Endodermal cell (in vitro differentiated cells): ENCODE results near the gene DCLRE1B. TPM values are rescaled to one million over a fixed set of nuclear protein-coding genes. Genes with fewer than 3 reads are reported as not detected.

Experiments
- DNase-seq: peaks from one replicate; pipeline ENCODE4 v3.0.0-alpha.2; 2017
- H3K27ac ChIP-seq: 2 replicates; pipeline ENCODE4 v1.5.1; 2013; ENCODE audit warnings: mild to moderate bottlenecking, low read depth, low read length, moderate library complexity
- H3K27me3 ChIP-seq: 2 replicates; pipeline ENCODE4 v1.6.1; 2013; ENCODE audit warnings: mild to moderate bottlenecking, low read length, moderate library complexity; ENCODE audit not compliant: insufficient read depth, control insufficient read depth, poor library complexity, severe bottlenecking
- H3K36me3 ChIP-seq: 2 replicates; pipeline ENCODE4 v1.7.0; 2013; ENCODE audit warnings: mild to moderate bottlenecking, low read length, moderate library complexity; ENCODE audit not compliant: control insufficient read depth, insufficient read depth
- H3K4me1 ChIP-seq: one replicate; pipeline ENCODE4 v1.7.0; 2013; ENCODE audit warnings: low read length; ENCODE audit not compliant: control insufficient read depth, insufficient read depth
- H3K4me3 ChIP-seq: 2 replicates; pipeline ENCODE4 v1.5.1; 2013; ENCODE audit warnings: mild to moderate bottlenecking, low read length, moderate library complexity
- H3K9ac ChIP-seq: 2 replicates; pipeline ENCODE4 v1.6.1; 2013; ENCODE audit warnings: mild to moderate bottlenecking, low read length, moderate library complexity; ENCODE audit not compliant: poor library complexity, severe bottlenecking; ENCODE audit errors: extremely low read depth
- H3K9me3 ChIP-seq: 2 replicates; pipeline ENCODE4 v1.6.1; 2013; ENCODE audit warnings: mild to moderate bottlenecking, low read length, moderate library complexity; ENCODE audit not compliant: control insufficient read depth
- H3K27ac Mint-ChIP-seq: 2 replicates; pipeline ENCODE4 v1.8.0; 2020; ENCODE audit warnings: mixed read lengths
- H3K27me3 Mint-ChIP-seq: 2 replicates; pipeline ENCODE4 v1.8.0; 2021; ENCODE audit warnings: mild to moderate bottlenecking, mixed read lengths; ENCODE audit not compliant: insufficient read depth
- H3K36me3 Mint-ChIP-seq: 2 replicates; pipeline ENCODE4 v1.8.0; 2020; ENCODE audit warnings: low read depth, mixed read lengths
- H3K4me1 Mint-ChIP-seq: 2 replicates; pipeline ENCODE4 v1.8.0; 2020; ENCODE audit warnings: mixed read lengths
- H3K4me3 Mint-ChIP-seq: 2 replicates; pipeline ENCODE4 v1.8.0; 2020; ENCODE audit warnings: mild to moderate bottlenecking, moderate library complexity, mixed read lengths
- H3K9me3 Mint-ChIP-seq: 2 replicates; pipeline ENCODE4 v1.8.0; 2020; ENCODE audit warnings: mild to moderate bottlenecking, mixed read lengths
- WGBS, 2 experiments: methylation state at CpG; one replicate each; pipeline versions ENCODE4 v1.1.5 to v1.1.7; 2013; ENCODE audit warnings: missing lambda C conversion rate in 2 of 2, mixed read lengths in 1 of 2; ENCODE audit not compliant: insufficient coverage in 1 of 2, insufficient read length in 1 of 2; 5-methylcytosine and 5-hydroxymethylcytosine counted together
- total RNA-seq, 2 donors: library from RNA; stranded (reverse); fragmentation: NEBNext Ultra II Directional in 1 of 2; extraction: Animal tissue kit (Norgen Biotek cat#: 25700) in 1 of 2; gene quantifications; 2 replicates in 1 of 2; 3 replicates in 1 of 2; pipeline ENCODE4 v1.2.1, GENCODE V29; 2021
- TF ChIP-seq, protein P1 (sequence below): fragments of 200-600 bp; sonication (generic); conservative IDR thresholded peaks from 2 replicates; pipeline ENCODE4 v1.5.0; 2021; ENCODE audit warnings: antibody characterized with exemption, mild to moderate bottlenecking

DCLRE1B gene
- total RNA-seq, 2 donors from 2014 or later, result 7.4 to 11.0 TPM

DNA sequence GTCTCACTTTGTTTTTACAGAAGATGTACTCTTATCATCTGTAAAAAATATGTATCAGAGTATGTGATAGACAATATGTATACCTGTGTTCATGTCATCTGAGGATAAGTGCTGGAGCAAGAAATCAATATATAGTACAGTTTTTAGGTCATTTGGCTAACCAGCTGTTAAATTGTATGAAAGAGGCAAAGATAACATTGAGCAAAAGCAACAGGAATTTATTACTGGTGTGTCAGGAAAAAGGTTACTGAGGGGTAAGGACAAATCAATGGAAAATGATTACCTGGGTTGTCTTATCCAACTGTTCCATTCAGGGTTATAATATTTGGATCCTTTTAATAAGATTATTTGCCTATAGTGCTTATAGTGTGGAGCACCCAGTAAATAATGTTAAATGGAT, 28.9 kb downstream of the DCLRE1B start:
- Histone ChIP-seq H3K9ac (no peak overlapping the region), H3K4me3 (no peak overlapping the region), H3K27ac (no peak overlapping the region), H3K27me3 (no peaks in the 10 kb centered on the region), H3K4me1 (no peaks in the 10 kb centered on the region), H3K36me3 (no peaks in the 10 kb centered on the region), H3K9me3 (peaks cover 3% of the 10 kb centered on the region)
- peaks cover 4% of the 10 kb centered on the region for H3K36me3 Mint-ChIP-seq
- H3K4me1 Mint-ChIP-seq, result peaks cover 48% of the 10 kb centered on the region
- no peak overlapping the region for H3K27ac Mint-ChIP-seq
- TF ChIP-seq, protein P1, sequence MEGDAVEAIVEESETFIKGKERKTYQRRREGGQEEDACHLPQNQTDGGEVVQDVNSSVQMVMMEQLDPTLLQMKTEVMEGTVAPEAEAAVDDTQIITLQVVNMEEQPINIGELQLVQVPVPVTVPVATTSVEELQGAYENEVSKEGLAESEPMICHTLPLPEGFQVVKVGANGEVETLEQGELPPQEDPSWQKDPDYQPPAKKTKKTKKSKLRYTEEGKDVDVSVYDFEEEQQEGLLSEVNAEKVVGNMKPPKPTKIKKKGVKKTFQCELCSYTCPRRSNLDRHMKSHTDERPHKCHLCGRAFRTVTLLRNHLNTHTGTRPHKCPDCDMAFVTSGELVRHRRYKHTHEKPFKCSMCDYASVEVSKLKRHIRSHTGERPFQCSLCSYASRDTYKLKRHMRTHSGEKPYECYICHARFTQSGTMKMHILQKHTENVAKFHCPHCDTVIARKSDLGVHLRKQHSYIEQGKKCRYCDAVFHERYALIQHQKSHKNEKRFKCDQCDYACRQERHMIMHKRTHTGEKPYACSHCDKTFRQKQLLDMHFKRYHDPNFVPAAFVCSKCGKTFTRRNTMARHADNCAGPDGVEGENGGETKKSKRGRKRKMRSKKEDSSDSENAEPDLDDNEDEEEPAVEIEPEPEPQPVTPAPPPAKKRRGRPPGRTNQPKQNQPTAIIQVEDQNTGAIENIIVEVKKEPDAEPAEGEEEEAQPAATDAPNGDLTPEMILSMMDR, result no peak
- H3K9me3 Mint-ChIP-seq, result peaks cover 2% of the 10 kb centered on the region
- no peak for DNase-seq
- no peaks in the 10 kb centered on the region for H3K27me3 Mint-ChIP-seq
- no peak overlapping the region for H3K4me3 Mint-ChIP-seq

DNA sequence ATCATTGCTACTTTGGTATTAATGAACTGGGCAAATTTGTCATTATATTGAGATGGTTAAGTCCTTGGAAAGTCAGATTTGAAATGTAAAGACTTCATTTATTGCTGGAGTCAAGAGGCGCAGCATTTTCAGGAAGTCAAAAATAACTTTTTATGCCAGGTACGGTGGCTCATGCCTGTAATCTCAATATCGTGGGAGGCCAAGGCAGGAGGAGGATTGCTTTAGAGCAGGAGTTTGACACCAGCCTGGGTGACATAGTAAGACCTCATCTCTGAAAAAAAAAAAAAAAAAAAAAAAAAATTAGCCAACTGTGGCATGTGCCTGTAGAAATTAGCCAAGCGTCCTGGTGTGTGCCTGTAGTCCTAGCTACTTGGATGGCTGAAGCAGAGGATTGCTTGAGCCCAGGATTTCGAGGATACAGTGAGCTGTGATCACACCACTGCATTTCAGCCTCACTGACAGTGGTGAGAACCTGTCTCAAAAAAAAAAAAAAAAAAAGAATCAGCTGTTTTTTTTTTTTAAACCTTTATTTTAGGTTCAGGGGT, 29.5 kb downstream of the DCLRE1B start:
- no peaks in the 10 kb centered on the region for H3K27me3 ChIP-seq
- H3K27ac Mint-ChIP-seq, result no peak overlapping the region
- no peak overlapping the region for H3K9ac ChIP-seq
- peaks cover 4% of the 10 kb centered on the region for H3K36me3 Mint-ChIP-seq
- no peak for DNase-seq
- peaks cover 3% of the 10 kb centered on the region for H3K9me3 ChIP-seq
- 95 to 100% methylated on average over 3 to 5 of the region's 5 CpGs for WGBS, 2 experiments
- H3K4me1 ChIP-seq, result peaks cover 3% of the 10 kb centered on the region
- TF ChIP-seq, protein P1, result no peak
- no peak overlapping the region for H3K4me3 ChIP-seq
- H3K27ac ChIP-seq, result no peak overlapping the region
- H3K9me3 Mint-ChIP-seq, result peaks cover 2% of the 10 kb centered on the region
- H3K36me3 ChIP-seq, result no peaks in the 10 kb centered on the region
- no peaks in the 10 kb centered on the region for H3K27me3 Mint-ChIP-seq
- peaks cover 54% of the 10 kb centered on the region for H3K4me1 Mint-ChIP-seq
- H3K4me3 Mint-ChIP-seq, result no peak overlapping the region

DNA sequence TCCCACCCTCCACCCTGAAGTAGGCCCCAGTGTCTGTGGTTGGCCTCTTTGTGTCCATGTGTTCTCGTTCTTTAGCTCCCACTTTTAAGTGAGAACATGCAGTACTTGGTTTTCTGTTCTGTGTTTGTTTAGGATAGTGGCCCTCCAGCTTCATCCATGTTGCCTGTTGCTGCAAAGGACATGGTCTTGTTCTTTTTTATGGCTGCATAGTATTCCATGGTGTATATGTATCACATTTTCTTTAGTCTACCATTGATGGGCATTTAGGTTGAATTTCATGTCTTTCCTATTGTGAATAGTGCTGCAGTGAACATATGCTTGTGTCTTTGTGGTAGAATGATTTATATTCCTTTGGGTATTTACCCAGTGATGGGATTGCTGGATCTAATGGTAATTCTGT, 30.1 kb downstream of the DCLRE1B start:
- H3K4me3 Mint-ChIP-seq, result no peak overlapping the region
- no peak overlapping the region for H3K9ac ChIP-seq
- peaks cover 4% of the 10 kb centered on the region for H3K36me3 Mint-ChIP-seq
- H3K4me3 ChIP-seq, result no peak overlapping the region
- H3K27ac Mint-ChIP-seq, result no peak overlapping the region
- WGBS, 2 experiments, result 80 to 100% methylated on average over 1 of the region's 1 CpG
- H3K9me3 ChIP-seq, result peaks cover 3% of the 10 kb centered on the region
- no peak overlapping the region for H3K27ac ChIP-seq
- H3K4me1 ChIP-seq, result peaks cover 3% of the 10 kb centered on the region
- TF ChIP-seq, protein P1, result no peak
- DNase-seq, result no peak
- peaks cover 2% of the 10 kb centered on the region for H3K9me3 Mint-ChIP-seq
- H3K27me3 Mint-ChIP-seq, result no peaks in the 10 kb centered on the region
- H3K27me3 ChIP-seq, result no peaks in the 10 kb centered on the region
- H3K4me1 Mint-ChIP-seq, result peaks cover 58% of the 10 kb centered on the region
- no peaks in the 10 kb centered on the region for H3K36me3 ChIP-seq
